ENCODE results near the gene JAML.
"Not testable (repeated sequence)": the region's sequence is repeated elsewhere in the genome, so short reads cannot be mapped to it uniquely, and the experiment has no call there.

Gene JAML

DNA sequence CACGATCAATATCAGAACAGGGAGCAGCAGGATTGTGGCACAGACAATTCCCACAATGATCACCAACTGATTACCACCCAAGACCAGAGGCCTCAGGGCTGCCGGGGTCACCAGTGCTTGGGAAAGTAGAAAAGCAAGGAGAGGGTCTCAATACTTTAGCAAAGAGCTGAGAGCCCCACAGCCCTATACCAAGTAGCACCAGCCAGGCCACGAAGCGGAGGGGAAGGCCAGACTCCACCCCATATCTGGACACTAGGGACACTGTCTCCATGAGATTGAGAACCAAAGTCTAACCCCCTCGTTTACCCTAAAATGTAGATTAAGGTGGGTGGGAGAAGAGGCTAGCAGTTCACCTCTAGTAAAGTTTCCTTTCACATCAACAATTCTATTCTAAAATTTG is 24.3 kb downstream of the JAML start:
- H3K4me3 ChIP-seq (ENCODE audit: low read length): no peak overlapping the region
- H3K27me3 ChIP-seq (ENCODE audit: control insufficient read depth, insufficient read depth, low read length): no peaks in the 10 kb centered on the region
- no peaks in the 10 kb centered on the region for H3K36me3 ChIP-seq (ENCODE audit: control insufficient read depth, low read depth, low read length)
- H3K9me3 ChIP-seq (ENCODE audit: control insufficient read depth, low read depth, low read length): no peaks in the 10 kb centered on the region
- H3K4me1 ChIP-seq (ENCODE audit: control insufficient read depth, low read depth, low read length): peaks cover 4% of the 10 kb centered on the region
- no peak overlapping the region for H3K27ac ChIP-seq (ENCODE audit: low read length)
- H3K9ac ChIP-seq (ENCODE audit: low read length): no peak overlapping the region

DNA sequence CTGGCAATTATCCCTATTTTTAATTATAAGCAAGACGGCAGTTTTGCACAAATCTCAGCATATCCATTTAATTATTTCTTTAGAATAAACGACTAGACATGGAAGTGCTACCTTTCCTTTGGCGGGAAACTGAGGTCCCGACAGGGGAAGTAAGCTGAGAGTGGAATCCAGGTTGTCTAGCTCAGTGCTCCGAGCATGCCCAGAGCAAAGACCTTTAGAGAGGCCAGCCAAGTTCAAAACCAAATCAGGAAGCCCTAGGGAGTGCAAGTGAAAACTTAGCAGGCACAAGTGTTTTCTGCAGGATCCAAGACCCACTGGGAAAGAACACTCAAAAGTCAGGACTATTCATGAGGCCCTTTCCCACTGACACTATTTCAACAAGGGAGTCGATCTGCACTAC is 25.7 kb downstream of the JAML start:
- Histone ChIP-seq H3K4me1 (ENCODE audit: control insufficient read depth, low read depth, low read length) (peaks cover 11% of the 10 kb centered on the region), H3K9me3 (ENCODE audit: control insufficient read depth, low read depth, low read length) (no peaks in the 10 kb centered on the region), H3K27me3 (ENCODE audit: control insufficient read depth, insufficient read depth, low read length) (no peaks in the 10 kb centered on the region), H3K4me3 (ENCODE audit: low read length) (no peak overlapping the region), H3K27ac (ENCODE audit: low read length) (no peak overlapping the region), H3K9ac (ENCODE audit: low read length) (no peak overlapping the region), H3K36me3 (ENCODE audit: control insufficient read depth, low read depth, low read length) (no peaks in the 10 kb centered on the region)

DNA sequence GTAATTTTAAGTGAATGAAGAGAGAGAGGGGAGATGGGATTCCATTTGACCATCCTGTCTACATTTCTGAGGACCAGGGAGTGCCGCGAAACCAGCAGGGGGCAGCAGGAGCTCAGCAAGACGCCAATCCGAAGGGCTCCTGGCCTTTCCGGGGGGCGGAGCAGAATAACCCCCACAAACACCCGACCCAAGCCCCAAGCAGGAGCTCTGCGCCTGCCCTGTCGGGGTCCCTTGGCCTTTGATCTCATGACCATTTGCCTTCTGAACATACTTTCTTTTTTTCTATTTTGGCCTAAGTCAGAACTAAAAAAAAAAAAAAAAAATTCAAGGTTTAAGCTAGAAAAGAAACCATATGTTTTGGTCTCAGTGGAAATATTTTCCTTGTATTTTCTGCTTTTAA is 26.4 kb downstream of the JAML start:
- Histone ChIP-seq H3K36me3 (ENCODE audit: control insufficient read depth, low read depth, low read length) (no peaks in the 10 kb centered on the region), H3K9me3 (ENCODE audit: control insufficient read depth, low read depth, low read length) (no peaks in the 10 kb centered on the region), H3K27ac (ENCODE audit: low read length) (no peak overlapping the region), H3K4me3 (ENCODE audit: low read length) (no peak overlapping the region), H3K4me1 (ENCODE audit: control insufficient read depth, low read depth, low read length) (peaks cover 11% of the 10 kb centered on the region), H3K27me3 (ENCODE audit: control insufficient read depth, insufficient read depth, low read length) (no peaks in the 10 kb centered on the region), H3K9ac (ENCODE audit: low read length) (no peak overlapping the region)

DNA sequence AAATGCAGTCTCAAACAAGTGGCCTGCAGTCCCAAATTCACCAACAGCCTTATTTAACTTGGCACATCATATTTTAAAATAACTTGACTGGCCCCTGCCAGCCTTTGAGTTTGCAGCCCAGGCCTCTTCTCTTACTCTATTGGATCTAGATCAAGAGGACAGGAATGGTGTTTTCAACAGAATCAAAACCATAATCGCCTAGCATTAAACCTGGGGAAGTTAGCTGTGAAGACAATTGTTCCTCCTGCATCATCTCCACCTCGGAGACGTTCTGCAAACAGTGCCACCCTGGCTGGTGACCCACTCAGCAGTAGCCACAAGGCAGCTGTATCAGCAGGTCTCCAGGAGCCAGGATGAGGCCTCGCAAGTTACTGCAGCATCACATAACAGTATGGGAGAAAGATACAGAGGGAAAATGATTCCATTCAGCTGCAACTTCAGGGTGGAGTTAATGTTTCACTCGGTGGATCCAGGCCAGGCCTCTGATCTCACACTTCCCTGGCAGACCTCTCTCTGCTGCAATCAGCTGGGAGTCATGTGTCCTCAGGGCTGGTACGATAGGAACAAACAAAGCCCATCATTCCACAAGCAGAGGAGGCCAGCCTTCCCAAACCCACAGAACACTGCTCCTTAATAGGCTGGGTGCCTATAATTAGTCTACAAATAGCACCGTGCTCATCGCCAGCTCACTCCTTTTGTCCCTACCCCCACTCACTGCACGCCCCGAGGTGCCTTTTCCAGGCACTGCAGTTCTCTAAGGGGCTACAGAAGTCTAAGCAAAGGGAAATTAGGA is 29.8 kb downstream of the JAML start:
- H3K36me3 ChIP-seq (ENCODE audit: control insufficient read depth, low read depth, low read length): no peaks in the 10 kb centered on the region
- H3K27me3 ChIP-seq (ENCODE audit: control insufficient read depth, insufficient read depth, low read length): no peaks in the 10 kb centered on the region
- peaks cover 11% of the 10 kb centered on the region for H3K4me1 ChIP-seq (ENCODE audit: control insufficient read depth, low read depth, low read length)
- no peaks in the 10 kb centered on the region for H3K9me3 ChIP-seq (ENCODE audit: control insufficient read depth, low read depth, low read length)
- no peak overlapping the region for H3K27ac ChIP-seq (ENCODE audit: low read length)
- H3K9ac ChIP-seq (ENCODE audit: low read length): no peak overlapping the region
- H3K4me3 ChIP-seq (ENCODE audit: low read length): no peak overlapping the region

DNA sequence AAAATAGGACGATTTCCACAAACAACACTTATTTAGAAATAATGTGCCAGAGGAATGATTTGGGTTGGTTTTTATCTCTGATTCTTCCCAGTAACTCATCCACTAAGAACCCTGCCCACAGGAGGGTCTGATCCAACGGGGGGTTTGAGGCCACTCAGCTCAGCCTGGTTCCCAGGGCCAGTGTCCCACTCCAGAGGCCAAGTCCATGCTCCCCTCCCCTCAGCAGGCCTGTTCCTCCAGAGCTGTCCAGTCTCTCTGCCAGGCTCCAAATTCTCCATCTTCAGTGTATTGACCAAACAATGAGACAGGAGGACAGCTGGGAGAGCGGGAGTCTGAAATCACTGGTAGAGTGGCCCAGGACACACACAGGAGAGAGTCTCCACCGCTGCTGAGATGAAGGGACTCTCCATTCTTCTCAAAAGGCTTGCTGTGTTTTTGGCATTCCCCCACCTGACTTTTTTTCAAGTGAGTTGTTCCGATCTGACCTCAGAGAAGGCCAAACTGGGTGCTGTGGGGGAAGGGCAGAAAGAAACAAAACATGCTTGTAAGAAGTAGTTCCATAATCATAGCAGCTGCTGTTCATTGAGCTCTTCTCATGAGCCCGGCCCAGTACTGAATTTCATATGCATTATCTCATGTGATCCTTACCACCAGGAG is 30.8 kb downstream of the JAML start:
- H3K36me3 ChIP-seq (ENCODE audit: control insufficient read depth, low read depth, low read length): no peaks in the 10 kb centered on the region
- no peak overlapping the region for H3K9ac ChIP-seq (ENCODE audit: low read length)
- H3K9me3 ChIP-seq (ENCODE audit: control insufficient read depth, low read depth, low read length): no peaks in the 10 kb centered on the region
- no peak overlapping the region for H3K4me3 ChIP-seq (ENCODE audit: low read length)
- no peaks in the 10 kb centered on the region for H3K27me3 ChIP-seq (ENCODE audit: control insufficient read depth, insufficient read depth, low read length)
- no peak overlapping the region for H3K27ac ChIP-seq (ENCODE audit: low read length)
- peaks cover 11% of the 10 kb centered on the region for H3K4me1 ChIP-seq (ENCODE audit: control insufficient read depth, low read depth, low read length)

DNA sequence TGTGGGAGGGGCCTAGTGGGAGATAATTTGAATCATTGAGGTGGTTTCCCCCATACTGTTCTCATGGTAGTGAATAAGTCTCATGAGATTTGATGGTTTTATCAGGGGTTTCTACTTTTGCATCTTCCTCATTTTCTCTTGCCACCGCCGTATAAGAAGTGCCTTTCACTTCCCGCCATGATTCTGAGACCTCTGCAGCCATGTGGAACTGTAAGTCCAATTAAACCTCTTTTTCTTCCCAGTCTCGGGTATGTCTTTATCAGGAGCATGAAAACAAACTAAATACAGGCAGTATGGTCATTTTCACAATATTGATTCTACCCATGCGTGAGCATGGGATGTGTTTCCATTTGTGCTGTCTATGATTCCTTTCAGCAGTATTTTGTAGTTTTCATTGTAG is 32.0 kb downstream of the JAML start:
- not testable (repeated sequence) for H3K9ac ChIP-seq (ENCODE audit: low read length); H3K9me3 ChIP-seq (ENCODE audit: control insufficient read depth, low read depth, low read length)

DNA sequence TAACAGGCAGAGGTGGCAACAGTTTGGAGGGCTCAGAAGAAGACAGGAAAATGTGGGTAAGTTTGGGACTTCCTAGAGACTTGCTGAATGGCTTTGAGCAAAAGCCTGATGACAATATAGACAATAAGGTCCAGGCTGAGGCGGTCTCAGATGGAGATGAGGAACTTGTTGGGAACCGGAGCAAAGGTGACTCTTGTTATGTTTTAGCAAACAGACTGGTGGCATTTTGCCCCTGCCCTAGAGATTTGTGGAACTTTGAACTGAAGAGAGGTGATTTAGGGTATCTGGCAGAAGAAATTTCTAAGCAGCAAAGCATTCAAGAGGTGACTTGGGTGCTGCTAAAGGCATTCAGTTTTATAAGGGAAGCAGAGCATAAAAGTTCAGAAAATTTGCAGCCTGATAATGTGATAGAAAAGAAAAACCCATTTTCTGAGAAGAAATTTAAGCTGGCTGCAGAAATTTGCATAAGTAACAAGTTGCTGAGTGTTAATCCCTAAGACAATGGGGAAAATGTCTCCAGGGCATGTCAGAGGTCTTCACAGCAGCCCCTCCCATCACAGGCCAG is 33.8 kb downstream of the JAML start:
- not testable (repeated sequence) for H3K9ac ChIP-seq (ENCODE audit: low read length); H3K27me3 ChIP-seq (ENCODE audit: control insufficient read depth, insufficient read depth, low read length); H3K27ac ChIP-seq (ENCODE audit: low read length); H3K36me3 ChIP-seq (ENCODE audit: control insufficient read depth, low read depth, low read length); H3K9me3 ChIP-seq (ENCODE audit: control insufficient read depth, low read depth, low read length); H3K4me3 ChIP-seq (ENCODE audit: low read length); H3K4me1 ChIP-seq (ENCODE audit: control insufficient read depth, low read depth, low read length)

More for the DNA sequence above, 32.0 kb downstream of the JAML start:
- H3K4me3 ChIP-seq (ENCODE audit: low read length); H3K27me3 ChIP-seq (ENCODE audit: control insufficient read depth, insufficient read depth, low read length); H3K27ac ChIP-seq (ENCODE audit: low read length); H3K36me3 ChIP-seq (ENCODE audit: control insufficient read depth, low read depth, low read length): not testable (repeated sequence)
- H3K4me1 ChIP-seq (ENCODE audit: control insufficient read depth, low read depth, low read length): peaks cover 11% of the 10 kb centered on the region

DNA sequence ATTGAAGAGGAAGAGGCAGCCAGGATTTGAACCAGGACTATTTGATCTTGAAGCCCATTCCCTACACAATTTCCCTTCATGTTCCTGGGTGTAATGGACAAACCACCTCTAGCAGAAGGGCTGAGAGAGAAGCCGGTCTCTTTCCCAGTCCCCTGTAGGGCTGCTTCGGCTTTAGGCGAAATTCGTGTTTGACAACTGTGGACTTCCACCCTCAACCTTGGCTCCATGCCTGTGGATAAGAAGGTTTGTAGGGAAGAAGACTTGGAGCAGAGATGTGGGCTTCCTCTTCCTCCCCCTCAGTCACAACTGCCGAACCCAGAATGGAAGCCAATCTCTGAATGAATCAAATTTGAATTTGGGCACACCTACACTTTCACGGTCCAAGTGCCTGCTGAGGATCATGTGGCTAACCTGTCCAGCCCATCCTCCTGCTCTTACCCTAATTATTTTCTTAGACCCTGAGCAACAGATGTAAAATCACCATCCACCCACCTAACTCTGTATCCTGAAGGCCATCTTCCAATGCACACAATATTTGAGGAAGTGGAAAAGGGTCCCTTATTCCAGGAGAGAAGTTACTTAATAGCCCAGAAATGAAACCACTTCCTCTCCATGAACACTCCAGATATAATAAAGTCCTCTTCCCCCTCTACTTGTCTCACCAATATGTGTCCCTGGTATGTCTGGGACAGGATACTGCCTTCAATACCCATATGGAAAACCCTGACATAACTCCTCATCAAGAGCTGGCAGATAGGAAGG is 38.3 kb downstream of the JAML start:
- H3K27me3 ChIP-seq (ENCODE audit: control insufficient read depth, insufficient read depth, low read length): no peaks in the 10 kb centered on the region
- no peak overlapping the region for H3K9ac ChIP-seq (ENCODE audit: low read length)
- H3K27ac ChIP-seq (ENCODE audit: low read length): no peak overlapping the region
- H3K4me1 ChIP-seq (ENCODE audit: control insufficient read depth, low read depth, low read length): no peaks in the 10 kb centered on the region
- no peaks in the 10 kb centered on the region for H3K36me3 ChIP-seq (ENCODE audit: control insufficient read depth, low read depth, low read length)
- no peak overlapping the region for H3K4me3 ChIP-seq (ENCODE audit: low read length)
- H3K9me3 ChIP-seq (ENCODE audit: control insufficient read depth, low read depth, low read length): no peaks in the 10 kb centered on the region

DNA sequence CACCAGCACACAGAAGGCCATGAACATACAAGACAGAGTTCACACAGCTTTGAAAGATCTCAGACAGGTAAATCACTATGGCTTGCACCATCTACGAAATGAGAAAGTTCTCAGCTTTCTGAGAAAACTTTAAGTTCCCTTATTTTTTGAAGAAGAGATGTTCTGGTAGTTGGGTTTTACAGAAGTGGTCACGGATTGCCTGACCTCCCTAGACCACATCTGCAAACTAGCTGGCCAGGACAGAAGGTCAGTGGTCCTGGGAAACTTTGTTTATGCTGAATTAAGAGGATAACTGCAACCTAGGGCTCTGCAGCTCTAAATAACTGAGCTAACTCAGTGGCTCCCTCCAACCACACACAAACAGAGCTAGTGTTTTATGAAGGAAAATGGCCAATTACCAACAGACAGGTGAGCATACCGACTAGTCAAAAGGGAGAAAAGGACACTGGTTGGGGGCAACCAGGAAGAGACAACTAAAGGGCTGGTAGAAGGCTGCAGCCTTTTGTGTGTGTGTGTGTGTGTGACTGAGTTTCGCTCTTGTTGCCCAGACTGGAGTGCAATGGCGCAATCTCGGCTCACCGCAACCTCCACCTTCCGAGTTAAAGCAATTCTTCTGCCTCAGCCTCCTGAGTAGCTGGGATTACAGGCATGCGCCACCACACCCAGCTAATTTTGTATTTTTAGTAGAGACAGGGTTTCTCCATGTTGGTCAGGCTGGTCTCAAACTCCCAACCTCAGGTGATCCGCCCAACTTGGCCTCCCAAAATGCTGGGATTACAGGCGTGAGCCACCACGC is 39.8 kb downstream of the JAML start:
- Histone ChIP-seq H3K9ac (ENCODE audit: low read length) (no peak overlapping the region), H3K36me3 (ENCODE audit: control insufficient read depth, low read depth, low read length) (no peaks in the 10 kb centered on the region), H3K27ac (ENCODE audit: low read length) (no peak overlapping the region), H3K4me3 (ENCODE audit: low read length) (no peak overlapping the region), H3K9me3 (ENCODE audit: control insufficient read depth, low read depth, low read length) (no peaks in the 10 kb centered on the region), H3K4me1 (ENCODE audit: control insufficient read depth, low read depth, low read length) (no peaks in the 10 kb centered on the region), H3K27me3 (ENCODE audit: control insufficient read depth, insufficient read depth, low read length) (no peaks in the 10 kb centered on the region)

DNA sequence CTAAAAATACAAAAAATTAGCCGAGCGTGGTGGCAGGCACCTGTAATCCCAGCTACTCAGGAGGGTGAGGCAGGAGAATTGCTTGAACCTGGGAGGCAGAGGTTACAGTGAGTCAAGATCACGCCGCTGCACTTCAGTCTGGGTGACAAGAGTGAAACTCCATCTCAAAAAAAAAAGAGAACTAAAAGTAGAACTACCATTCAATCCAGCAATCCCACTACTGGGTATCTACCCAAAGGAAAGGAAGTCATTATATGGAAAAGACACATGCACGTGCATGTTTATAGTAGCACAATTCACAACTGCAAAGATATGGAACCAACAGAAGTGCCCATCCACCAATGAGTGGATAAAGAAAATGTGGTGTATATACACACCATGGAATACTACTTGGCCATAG is 41.1 kb downstream of the JAML start:
- H3K9me3 ChIP-seq (ENCODE audit: control insufficient read depth, low read depth, low read length); H3K4me1 ChIP-seq (ENCODE audit: control insufficient read depth, low read depth, low read length); H3K36me3 ChIP-seq (ENCODE audit: control insufficient read depth, low read depth, low read length); H3K27ac ChIP-seq (ENCODE audit: low read length); H3K4me3 ChIP-seq (ENCODE audit: low read length); H3K9ac ChIP-seq (ENCODE audit: low read length); H3K27me3 ChIP-seq (ENCODE audit: control insufficient read depth, insufficient read depth, low read length): not testable (repeated sequence)

DNA sequence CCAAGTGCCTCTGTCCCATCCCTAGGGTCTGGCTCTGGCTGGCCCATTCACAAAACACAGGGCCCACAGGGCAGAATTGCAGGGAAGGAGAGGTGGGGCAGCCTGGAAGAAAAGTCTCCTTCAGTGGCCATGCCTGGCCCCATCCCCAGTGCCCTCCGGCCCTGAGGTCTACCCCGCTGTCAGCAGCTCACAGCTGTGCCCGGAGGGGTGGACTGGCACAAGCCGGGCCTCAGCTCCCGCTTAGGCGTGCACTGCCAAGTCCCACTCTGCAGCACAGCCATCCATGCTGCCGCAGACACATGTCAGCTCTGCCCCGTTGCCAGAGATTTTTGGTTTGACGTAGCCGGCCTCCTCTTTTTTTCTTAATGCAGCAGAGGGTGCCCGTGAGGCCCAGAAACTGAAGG is 44.5 kb downstream of the JAML start:
- peaks cover 9% of the 10 kb centered on the region for H3K4me1 ChIP-seq (ENCODE audit: control insufficient read depth, low read depth, low read length)
- no peaks in the 10 kb centered on the region for H3K9me3 ChIP-seq (ENCODE audit: control insufficient read depth, low read depth, low read length)
- H3K9ac ChIP-seq (ENCODE audit: low read length): no peak overlapping the region
- H3K4me3 ChIP-seq (ENCODE audit: low read length): no peak overlapping the region
- H3K27ac ChIP-seq (ENCODE audit: low read length): no peak overlapping the region
- peaks cover 11% of the 10 kb centered on the region for H3K27me3 ChIP-seq (ENCODE audit: control insufficient read depth, insufficient read depth, low read length)
- H3K36me3 ChIP-seq (ENCODE audit: control insufficient read depth, low read depth, low read length): no peaks in the 10 kb centered on the region

Measured in iPS-18a (cell line).